Glutamatergic neuron (in vitro differentiated cells): ENCODE measurements around the gene SPRTN. TPM values are rescaled to one million over a fixed set of nuclear protein-coding genes. Genes with fewer than 3 reads are reported as not detected.

ENCODE experiments used
- DNase-seq: peaks from one replicate; pipeline ENCODE4 v3.0.0; 2022
- H3K27ac Mint-ChIP-seq: one replicate; pipeline ENCODE4 v1.8.0; 2020; ENCODE audit warnings: mild to moderate bottlenecking, mixed read lengths, inconsistent platforms; ENCODE audit not compliant: unreplicated experiment
- H3K27me3 Mint-ChIP-seq: one replicate; pipeline ENCODE4 v1.8.0; 2020; ENCODE audit warnings: mild to moderate bottlenecking, moderate library complexity, mixed read lengths, inconsistent platforms; ENCODE audit not compliant: unreplicated experiment
- H3K36me3 Mint-ChIP-seq: one replicate; pipeline ENCODE4 v1.8.0; 2020; ENCODE audit warnings: mild to moderate bottlenecking, mixed read lengths, inconsistent platforms; ENCODE audit not compliant: unreplicated experiment
- H3K4me1 Mint-ChIP-seq: one replicate; pipeline ENCODE4 v1.8.0; 2020; ENCODE audit warnings: mild to moderate bottlenecking, low read depth, mixed read lengths, inconsistent platforms; ENCODE audit not compliant: unreplicated experiment
- H3K4me3 Mint-ChIP-seq: one replicate; pipeline ENCODE4 v1.8.0; 2020; ENCODE audit warnings: mild to moderate bottlenecking, mixed read lengths, inconsistent platforms; ENCODE audit not compliant: unreplicated experiment
- H3K9me3 Mint-ChIP-seq: one replicate; pipeline ENCODE4 v1.8.0; 2020; ENCODE audit warnings: mild to moderate bottlenecking, moderate library complexity, mixed read lengths, inconsistent platforms; ENCODE audit not compliant: unreplicated experiment
- CTCF ChIP-seq: fragments of 200-600 bp; sonication (generic); IDR thresholded peaks from one replicate; pipeline ENCODE4 v1.5.0; 2021; ENCODE audit not compliant: partially characterized antibody, unreplicated experiment
- total RNA-seq: library from RNA; stranded (reverse); fragmentation: NEBNext Ultra II Directional; extraction: Animal tissue kit (Norgen Biotek cat#: 25700); gene quantifications from one replicate; pipeline ENCODE4 v1.2.1, GENCODE V29; 2021; ENCODE audit not compliant: unreplicated experiment

SPRTN gene
- total RNA-seq, 1 donor from 2014 or later = 21.4 TPM

GRCh38 chr1:231318015-231318355 is 20.1 kb upstream of the SPRTN start:
- no peaks in the 10 kb centered on the region for H3K27me3 Mint-ChIP-seq
- TF ChIP-seq CTCF = no peak
- H3K4me3 Mint-ChIP-seq = no peak overlapping the region
- H3K9me3 Mint-ChIP-seq = peaks cover 2% of the 10 kb centered on the region
- no peaks in the 10 kb centered on the region for H3K36me3 Mint-ChIP-seq
- DNase-seq = no peak
- no peaks in the 10 kb centered on the region for H3K4me1 Mint-ChIP-seq
- H3K27ac Mint-ChIP-seq = no peak overlapping the region

GRCh38 chr1:231318568-231318967 is 19.5 kb upstream of the SPRTN start:
- no peak for DNase-seq
- no peaks in the 10 kb centered on the region for H3K36me3 Mint-ChIP-seq
- H3K4me3 Mint-ChIP-seq = no peak overlapping the region
- no peaks in the 10 kb centered on the region for H3K27me3 Mint-ChIP-seq
- TF ChIP-seq CTCF = no peak
- H3K9me3 Mint-ChIP-seq = peaks cover 3% of the 10 kb centered on the region
- no peak overlapping the region for H3K27ac Mint-ChIP-seq
- no peaks in the 10 kb centered on the region for H3K4me1 Mint-ChIP-seq

GRCh38 chr1:231319080-231319479 is 19.0 kb upstream of the SPRTN start:
- Mint-ChIP-seq H3K27me3 (no peaks in the 10 kb centered on the region), H3K9me3 (peaks cover 3% of the 10 kb centered on the region), H3K27ac (no peak overlapping the region), H3K4me3 (no peak overlapping the region), H3K36me3 (no peaks in the 10 kb centered on the region), H3K4me1 (no peaks in the 10 kb centered on the region)
- no peak for TF ChIP-seq CTCF
- DNase-seq = no peak

- Mint-ChIP-seq H3K9me3 (peaks cover 1% of the 10 kb centered on the region), H3K4me1 (no peaks in the 10 kb centered on the region), H3K27ac (no peak overlapping the region), H3K27me3 (no peaks in the 10 kb centered on the region), H3K36me3 (no peaks in the 10 kb centered on the region), H3K4me3 (no peak overlapping the region)
- DNase-seq = no peak
- peak; percentile 26 for TF ChIP-seq CTCF
Observed at GRCh38 chr1:231322880-231323530, 15.1 kb upstream of the SPRTN start.

- H3K4me3 Mint-ChIP-seq = no peak overlapping the region
- peaks cover 1% of the 10 kb centered on the region for H3K9me3 Mint-ChIP-seq
- DNase-seq = no peak
- no peak for TF ChIP-seq CTCF
- H3K4me1 Mint-ChIP-seq = no peaks in the 10 kb centered on the region
- H3K27me3 Mint-ChIP-seq = no peaks in the 10 kb centered on the region
- no peak overlapping the region for H3K27ac Mint-ChIP-seq
- H3K36me3 Mint-ChIP-seq = no peaks in the 10 kb centered on the region
Observed at GRCh38 chr1:231324660-231325059, 13.4 kb upstream of the SPRTN start.
